Adrenal gland (tissue), 12 donors: ENCODE data around the gene RCAN1. TPM values are rescaled to one million over a fixed set of nuclear protein-coding genes. Genes with fewer than 3 reads are reported as not detected.
A peak's percentile ranks its signal among the peaks of the same experiment; 100 is the strongest.

ENCODE experiments used
- DNase-seq, 7 donors: peaks; one replicate each; pipeline ENCODE4 v3.0.0-alpha.2; 2019 to 2020
- H3K27ac ChIP-seq, 5 donors: fragments of 200-600 bp; sonication (generic) in 4 of 5; 1 replicate in 3 of 5; 2 replicates in 2 of 5; pipeline versions ENCODE4 v1.5.1 to v1.8.0; 2016 to 2020; ENCODE audit warnings: mild to moderate bottlenecking in 1 of 5
- H3K27me3 ChIP-seq: fragments of 200-600 bp; 2 replicates; pipeline ENCODE4 v1.8.0; 2021
- H3K36me3 ChIP-seq, 2 donors: fragments of 200-600 bp; replicated peaks in 1 of 2; 1 replicate in 1 of 2; 2 replicates in 1 of 2; pipeline versions ENCODE4 v1.5.1 to v1.8.0; 2018 to 2022
- H3K4me1 ChIP-seq, 2 donors: fragments of 200-600 bp; replicated peaks in 1 of 2; 1 replicate in 1 of 2; 2 replicates in 1 of 2; pipeline versions ENCODE4 v1.5.1 to v1.8.0; 2018 to 2021
- H3K4me3 ChIP-seq, 4 donors: fragments of 200-600 bp; sonication (generic) in 3 of 4; one replicate each; pipeline ENCODE4 v1.5.1; 2016 to 2018
- H3K9me3 ChIP-seq, 3 donors: fragments of 200-600 bp; sonication (generic) in 1 of 3; replicated peaks in 1 of 3; 1 replicate in 2 of 3; 2 replicates in 1 of 3; pipeline versions ENCODE4 v1.5.1 to v1.8.0; 2016 to 2021
- POLR2A ChIP-seq, 2 donors: fragments of 450-650 bp; IDR thresholded peaks; one replicate each; pipeline ENCODE4 v1.6.1; 2017; ENCODE audit warnings: antibody characterized with exemption in 2 of 2, mild to moderate bottlenecking in 2 of 2, moderate library complexity in 1 of 2
- WGBS, 4 donors: extraction: QIAGEN DNeasy Blood & Tissue Kit in 2 of 4; methylation state at CpG; one replicate each; pipeline versions ENCODE4 v1.1.5 to v1.1.7; 2013 to 2017; 5-methylcytosine and 5-hydroxymethylcytosine counted together
- intact Hi-C, 2 donors: fragments of 100-400 bp; cut with DNase I; formaldehyde crosslinking; loops; one replicate each; pipeline versions ENCODE4 v1.14.1 to v1.15.0; 2022 to 2023
- polyA plus RNA-seq, 3 donors: library from polyadenylated mRNA; stranded (reverse); fragments of 200-250 nt in 2 of 3; fragments of 350-450 nt in 1 of 3; fragmentation: Illumina TruSeq in 1 of 3; extraction: RNeasy Lipid Tissue Mini Kit (QIAGEN cat#74804) in 1 of 3; gene quantifications; one replicate each; pipeline ENCODE4 v1.2.3, GENCODE V29; 2013 to 2014
- total RNA-seq, 9 donors: library from RNA; depleted of rRNA in 4 of 9; stranded (reverse); fragments of >200 nt in 4 of 9; fragments of 120-200 nt in 1 of 9; fragmentation: NEBNext Ultra II Directional in 1 of 9; extraction: Animal tissue kit (Norgen Biotek cat#: 25700) in 1 of 9; gene quantifications; one replicate each; pipeline versions ENCODE4 v1.1.0 to v1.2.4, GENCODE V29; 2013 to 2023
- TF ChIP-seq, protein P1 (sequence below), 6 experiments: fragments of 450-650 bp in 4 of 6; fragments of 200-600 bp in 2 of 6; sonication (generic) in 1 of 6; IDR thresholded peaks; 1 replicate in 5 of 6; 2 replicates in 1 of 6; pipeline versions ENCODE4 v1.5.1 to v1.8.0; 2016 to 2021; ENCODE audit warnings: antibody characterized with exemption in 6 of 6, mild to moderate bottlenecking in 2 of 6, moderate library complexity in 1 of 6
- donor health status: healthy with polysubstance abuse.
- donor health status: Bipolar disorder and iron deficiency.
- donor health status: DM: yes; HTN: yes; CAD: no.
- donor health status: DM: no; HTN: no; CAD: no.
- donor health status: DM: no; HTN: no; CAD: no.
- donor health status: DM: yes; HTN: yes; CAD: no.

Gene RCAN1
- total and polyA plus RNA-seq, 12 donors, result 11.5 to 74.4 (median 23.4) TPM

DNA sequence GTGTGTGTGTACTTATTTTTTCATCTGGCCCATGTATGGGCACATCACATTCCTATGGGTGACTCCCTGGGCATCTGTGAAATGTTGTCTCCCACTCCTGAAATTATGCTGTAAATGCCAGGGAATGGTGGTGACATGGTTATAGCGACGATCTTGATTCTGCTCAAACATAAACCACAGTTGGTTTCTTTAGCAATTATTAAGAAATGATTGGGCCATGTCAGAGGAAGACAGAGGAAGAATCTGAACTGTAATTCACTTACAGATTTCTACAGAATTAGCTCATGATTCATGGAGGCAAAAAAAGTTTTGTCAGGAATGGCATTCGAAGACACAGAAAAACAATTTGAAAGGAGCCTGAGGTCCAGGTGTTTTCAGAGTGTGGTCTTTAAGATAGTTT, 77.1 kb downstream of the RCAN1 start:
- no peak for DNase-seq
- Histone ChIP-seq H3K27me3 (no peaks in the 10 kb centered on the region), H3K4me1 (peaks cover 0 to 20% of the 10 kb centered on the region in 2 donors), H3K27ac (no peak overlapping the region), H3K4me3 (no peak overlapping the region), H3K9me3 (no peaks in the 10 kb centered on the region), H3K36me3 (no peaks in the 10 kb centered on the region)
- no peak for TF ChIP-seq POLR2A (IDR thresholded peaks at IDR 0.05)
- TF ChIP-seq, protein P1, sequence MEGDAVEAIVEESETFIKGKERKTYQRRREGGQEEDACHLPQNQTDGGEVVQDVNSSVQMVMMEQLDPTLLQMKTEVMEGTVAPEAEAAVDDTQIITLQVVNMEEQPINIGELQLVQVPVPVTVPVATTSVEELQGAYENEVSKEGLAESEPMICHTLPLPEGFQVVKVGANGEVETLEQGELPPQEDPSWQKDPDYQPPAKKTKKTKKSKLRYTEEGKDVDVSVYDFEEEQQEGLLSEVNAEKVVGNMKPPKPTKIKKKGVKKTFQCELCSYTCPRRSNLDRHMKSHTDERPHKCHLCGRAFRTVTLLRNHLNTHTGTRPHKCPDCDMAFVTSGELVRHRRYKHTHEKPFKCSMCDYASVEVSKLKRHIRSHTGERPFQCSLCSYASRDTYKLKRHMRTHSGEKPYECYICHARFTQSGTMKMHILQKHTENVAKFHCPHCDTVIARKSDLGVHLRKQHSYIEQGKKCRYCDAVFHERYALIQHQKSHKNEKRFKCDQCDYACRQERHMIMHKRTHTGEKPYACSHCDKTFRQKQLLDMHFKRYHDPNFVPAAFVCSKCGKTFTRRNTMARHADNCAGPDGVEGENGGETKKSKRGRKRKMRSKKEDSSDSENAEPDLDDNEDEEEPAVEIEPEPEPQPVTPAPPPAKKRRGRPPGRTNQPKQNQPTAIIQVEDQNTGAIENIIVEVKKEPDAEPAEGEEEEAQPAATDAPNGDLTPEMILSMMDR (IDR thresholded peaks at IDR 0.05), result no peak
- intact Hi-C loops, result no loop called here
- WGBS, 4 donors, result 69 to 91% (median 82%) methylated on average over 3 of the region's 3 CpGs

DNA sequence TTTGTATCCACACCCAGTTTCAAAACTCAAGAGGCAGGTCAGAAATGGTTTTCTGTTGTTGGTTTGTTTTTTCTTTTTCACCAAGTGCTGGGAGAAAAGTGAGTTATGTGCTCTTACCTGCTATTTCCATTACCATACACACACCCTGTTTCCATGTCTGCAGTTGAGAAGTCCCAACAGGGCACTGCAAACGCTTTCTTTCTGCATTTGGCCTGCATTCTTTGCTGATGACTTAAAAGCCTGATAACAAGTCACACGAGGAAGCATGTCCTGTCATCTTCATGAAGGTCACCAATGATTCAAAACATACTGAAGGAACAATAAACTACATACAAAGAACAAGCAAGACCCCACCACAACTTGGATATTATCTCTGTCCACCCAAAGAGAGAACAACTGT, 78.1 kb downstream of the RCAN1 start:
- intact Hi-C loops, result no loop called here
- 16 to 55% (median 25%) methylated on average over 2 of the region's 2 CpGs for WGBS, 4 donors
- no peaks in the 10 kb centered on the region for H3K27me3 ChIP-seq

DNA sequence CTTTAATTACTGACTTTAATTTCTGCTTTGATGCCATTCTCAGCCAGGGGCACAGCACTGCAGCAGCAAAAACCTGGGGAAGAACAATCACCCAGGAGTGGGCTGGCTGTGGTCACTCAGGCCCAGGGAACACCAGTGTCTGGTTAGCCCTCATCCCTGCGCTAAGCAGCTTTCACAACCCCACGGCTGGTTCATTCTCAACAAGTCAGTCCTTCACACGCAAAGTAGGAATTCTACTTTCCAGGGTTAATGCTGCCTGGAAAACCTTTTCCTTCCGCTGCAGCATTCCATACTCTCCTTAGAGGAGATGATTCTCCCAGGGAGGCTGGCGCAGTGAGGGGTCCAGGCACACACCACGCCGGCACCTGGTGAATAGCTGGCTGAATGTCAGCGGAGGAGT, 78.6 kb downstream of the RCAN1 start:
- Histone ChIP-seq H3K27ac (peak overlapping the region in 3 of 5 donors; percentile 5 to 63 (median 47)), H3K4me3 (no peak overlapping the region), H3K4me1 (peaks cover 0 to 25% of the 10 kb centered on the region in 2 donors), H3K36me3 (no peaks in the 10 kb centered on the region), H3K27me3 (no peaks in the 10 kb centered on the region), H3K9me3 (no peaks in the 10 kb centered on the region)
- TF ChIP-seq, protein P1 (IDR thresholded peaks at IDR 0.05), result no peak
- no peak for TF ChIP-seq POLR2A (IDR thresholded peaks at IDR 0.05)
- intact Hi-C loops, result no loop called here
- DNase-seq, result no peak
- 95 to 97% (median 95%) methylated on average over 8 of the region's 8 CpGs for WGBS, 4 donors

More for the DNA sequence above, 78.1 kb downstream of the RCAN1 start:
- Histone ChIP-seq H3K4me3 (no peak overlapping the region), H3K27ac (peak overlapping the region in 3 of 5 donors; percentile 5 to 76 (median 63)), H3K36me3 (no peaks in the 10 kb centered on the region), H3K4me1 (peaks cover 0 to 20% of the 10 kb centered on the region in 2 donors), H3K9me3 (no peaks in the 10 kb centered on the region)
- peak in 4 of 7 donors; percentile 55 to 63 (median 62) for DNase-seq
- TF ChIP-seq, protein P1 (IDR thresholded peaks at IDR 0.05), result no peak
- TF ChIP-seq POLR2A (IDR thresholded peaks at IDR 0.05), result peak in 1 of 2 donors; percentile 22

DNA sequence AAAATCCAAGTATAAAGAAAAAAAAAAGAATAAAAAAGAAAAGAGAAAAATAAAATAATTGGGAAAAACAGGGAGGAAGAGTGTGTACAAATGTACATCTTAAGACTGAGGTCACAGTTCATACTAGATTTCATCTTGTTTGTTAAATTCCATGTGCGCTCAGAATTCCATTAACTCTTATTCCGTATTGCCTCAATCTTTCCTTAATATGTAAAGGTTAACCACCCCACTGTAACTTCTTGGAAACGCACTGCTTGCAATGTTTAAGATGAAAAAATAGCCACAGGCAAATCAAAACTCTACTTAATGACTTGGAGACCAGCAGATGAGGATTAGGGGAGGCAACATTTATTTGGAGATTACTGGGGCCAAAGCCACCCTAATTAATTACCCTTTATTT, 79.0 kb downstream of the RCAN1 start:
- Histone ChIP-seq H3K4me3 (no peak overlapping the region), H3K36me3 (no peaks in the 10 kb centered on the region), H3K4me1 (peaks cover 0 to 27% of the 10 kb centered on the region in 2 donors), H3K9me3 (no peaks in the 10 kb centered on the region), H3K27ac (no peak overlapping the region), H3K27me3 (no peaks in the 10 kb centered on the region)
- intact Hi-C loops, result no loop called here
- WGBS, 4 donors, result 91 to 96% (median 94%) methylated on average over 3 of the region's 3 CpGs
- TF ChIP-seq, protein P1 (IDR thresholded peaks at IDR 0.05), result no peak
- no peak for TF ChIP-seq POLR2A (IDR thresholded peaks at IDR 0.05)
- DNase-seq, result no peak
